GM12878 (cell line): Measurements from ENCODE around the gene TRABD2A. TPM values are rescaled to one million over a fixed set of nuclear protein-coding genes. Genes with fewer than 3 reads are reported as not detected.

Source experiments
- ATAC-seq: fragments of 200-7000 bp; cut with Tn5 transposase; 3 replicates; pipeline ENCODE4 v1.9.1; 2020; ENCODE audit warnings: mild to moderate bottlenecking, moderate library complexity
- BruUV-seq: library from RNA; stranded (reverse); fragments of 400-500 nt; replicated peaks from 2 replicates; lab custom pipeline; 2021; lab: Mats Ljungman, UMichigan
- CTCF ChIA-PET: fragments of 300-600 bp; sonication (Branson Sonifier 250); formaldehyde crosslinking; extraction: SDS; loops from one replicate; lab custom pipeline; 2021; ENCODE audit warnings: inconsistent platforms; lab: Yijun Ruan, JAX
- POLR2A ChIA-PET: fragments of 350-600 bp; formaldehyde crosslinking; extraction: SDS; loops from one replicate; lab custom pipeline; 2021; ENCODE audit warnings: inconsistent platforms; lab: Charles Lee
- RAD21 ChIA-PET: fragments of 300-600 bp; sonication (Branson Sonifier 250); formaldehyde crosslinking; loops from one replicate; lab custom pipeline; 2023; ENCODE audit warnings: antibody characterized with exemption; ENCODE audit not compliant: unreplicated experiment; lab: Charles Lee
- SMC1A ChIA-PET: fragments of 300-600 bp; sonication (Branson Sonifier 250); formaldehyde crosslinking; loops from one replicate; lab custom pipeline; 2023; ENCODE audit not compliant: unreplicated experiment, uncharacterized antibody; lab: Charles Lee
- DNase-seq: peaks from one replicate; pipeline ENCODE4 v3.0.0-alpha.2; 2011; ENCODE audit warnings: low read depth, low spot score
- FAIRE-seq: peaks from 3 replicates; lab custom pipeline; 2011; peaks lifted over from hg19 to GRCh38; lab: Jason Lieb, UNC
- H2AFZ ChIP-seq: 2 replicates; pipeline ENCODE4 v1.6.0; 2011; ENCODE audit warnings: low read depth, low read length, control low read depth; ENCODE audit not compliant: control insufficient read depth
- H3K27ac ChIP-seq: 2 replicates; pipeline ENCODE4 v1.5.1; 2011; ENCODE audit warnings: control low read depth; ENCODE audit not compliant: control insufficient read depth, insufficient read depth
- H3K27me3 ChIP-seq, 2 experiments: replicated peaks in 1 of 2; 2 replicates each; pipeline versions ENCODE4 v1.6.0 to v1.6.1; 2011; ENCODE audit warnings: low read length in 1 of 2; ENCODE audit not compliant: control insufficient read depth in 2 of 2, insufficient read depth in 2 of 2
- H3K36me3 ChIP-seq, 2 experiments: 2 replicates each; pipeline ENCODE4 v1.5.1; 2011; ENCODE audit warnings: low read length in 1 of 2; ENCODE audit not compliant: control insufficient read depth in 2 of 2, insufficient read depth in 2 of 2
- H3K4me1 ChIP-seq: 2 replicates; pipeline ENCODE4 v1.6.1; 2011; ENCODE audit warnings: mild to moderate bottlenecking, low read length, moderate library complexity, mixed read lengths; ENCODE audit not compliant: control insufficient read depth, insufficient read depth
- H3K4me2 ChIP-seq: 2 replicates; pipeline ENCODE4 v1.6.0; 2011; ENCODE audit warnings: control low read depth; ENCODE audit not compliant: control insufficient read depth, insufficient read depth
- H3K4me3 ChIP-seq: fragments of 200-600 bp; sonication (generic); 2 replicates; pipeline ENCODE4 v1.5.1; 2016
- H3K79me2 ChIP-seq: 2 replicates; pipeline ENCODE4 v1.6.0; 2011; ENCODE audit warnings: low read length; ENCODE audit not compliant: control insufficient read depth, insufficient read depth
- H3K9ac ChIP-seq: 2 replicates; pipeline ENCODE4 v1.8.0; 2011; ENCODE audit warnings: low read length, control low read depth, mixed read lengths; ENCODE audit not compliant: control insufficient read depth, insufficient read depth
- H3K9me3 ChIP-seq: replicated peaks from 3 replicates; pipeline ENCODE4 v1.5.1; 2011; ENCODE audit warnings: mild to moderate bottlenecking, low read length; ENCODE audit not compliant: control insufficient read depth, insufficient read depth
- H4K20me1 ChIP-seq: 2 replicates; pipeline ENCODE4 v1.6.0; 2011; ENCODE audit not compliant: control insufficient read depth, insufficient read depth
- BCL11A ChIP-seq: IDR thresholded peaks from 2 replicates; pipeline ENCODE4 v1.6.1; 2011; ENCODE audit warnings: low read depth, low read length
- BCLAF1 ChIP-seq: fragments of 450-650 bp; IDR thresholded peaks from 2 replicates; pipeline ENCODE4 v1.6.1; 2017; ENCODE audit warnings: antibody characterized with exemption, mild to moderate bottlenecking, moderate library complexity
- CBX5 ChIP-seq: sonication (generic); IDR thresholded peaks from 2 replicates; pipeline ENCODE4 v1.6.1; 2016; ENCODE audit warnings: low read depth, moderate library complexity, mild to moderate bottlenecking, inconsistent platforms
- ELK1 ChIP-seq: IDR thresholded peaks from 2 replicates; pipeline ENCODE4 v1.6.1; 2012; ENCODE audit warnings: low read depth, low read length, improper control_type of control experiment
- ETV6 ChIP-seq, 2 experiments: fragments of 450-650 bp in 1 of 2; IDR thresholded peaks in 1 of 2; conservative IDR thresholded peaks in 1 of 2; 2 replicates each; pipeline ENCODE4 v1.6.1; 2014; ENCODE audit warnings: antibody characterized with exemption in 1 of 2, borderline replicate concordance in 1 of 2, low read depth in 1 of 2, mild to moderate bottlenecking in 1 of 2, moderate library complexity in 1 of 2
- IKZF1 ChIP-seq: fragments of 450-650 bp; conservative IDR thresholded peaks from 2 replicates; pipeline ENCODE4 v1.6.1; 2017; ENCODE audit warnings: antibody characterized with exemption, mild to moderate bottlenecking
- MXI1 ChIP-seq: fragments of 150-350 bp; IDR thresholded peaks from 2 replicates; pipeline ENCODE4 v1.6.1; 2011; ENCODE audit warnings: low read depth, mild to moderate bottlenecking, inconsistent platforms, low read length, improper control_type of control experiment
- POLR2AphosphoS2 ChIP-seq: IDR thresholded peaks from 2 replicates; pipeline ENCODE4 v1.6.1; 2011; ENCODE audit warnings: low read depth, mild to moderate bottlenecking, low read length, improper control_type of control experiment, moderate library complexity
- POLR2AphosphoS5 ChIP-seq: IDR thresholded peaks from 2 replicates; pipeline ENCODE4 v1.6.1; 2011; ENCODE audit warnings: mild to moderate bottlenecking, low read length, inconsistent platforms
- RBBP5 ChIP-seq: fragments of 200-600 bp; sonication (generic); conservative IDR thresholded peaks from 2 replicates; pipeline ENCODE4 v1.6.1; 2016
- RCOR1 ChIP-seq: conservative IDR thresholded peaks from 2 replicates; pipeline ENCODE4 v1.6.1; 2012; ENCODE audit warnings: low read depth, low read length, improper control_type of control experiment
- SUPT20H ChIP-seq: IDR thresholded peaks from 2 replicates; pipeline ENCODE4 v1.6.1; 2011; ENCODE audit warnings: low read depth, mild to moderate bottlenecking, low read length, moderate library complexity, borderline replicate concordance; ENCODE audit not compliant: control insufficient read depth
- TCF12 ChIP-seq: IDR thresholded peaks from 2 replicates; pipeline ENCODE4 v1.6.1; 2011; ENCODE audit warnings: low read depth, mild to moderate bottlenecking, low read length
- ZBED1 ChIP-seq: IDR thresholded peaks from 2 replicates; pipeline ENCODE4 v1.6.1; 2016; ENCODE audit warnings: borderline replicate concordance
- WGBS: methylation state at CpG from one replicate; pipeline ENCODE4 v1.1.6; 2016; ENCODE audit warnings: low lambda C conversion rate; ENCODE audit not compliant: insufficient replicate concordance, insufficient coverage; ENCODE audit errors: missing lambda C conversion rate; 5-methylcytosine and 5-hydroxymethylcytosine counted together
- in situ Hi-C: fragments of 300-500 bp; cut with MboI; formaldehyde crosslinking; loops from 9 replicates; pipeline ENCODE4 v1.14.3; 2018; ENCODE audit warnings: mixed read lengths
- intact Hi-C: fragments of 100-400 bp; cut with micrococcal nuclease; formaldehyde crosslinking; loops from one replicate; pipeline ENCODE4 v1.14.2; 2022; ENCODE audit not compliant: unreplicated experiment
- polyA plus RNA-seq, 11 experiments: library from polyadenylated mRNA; depleted of rRNA in 4 of 11; unstranded in 6 of 11; stranded (reverse) in 5 of 11; fragments of >200 nt; fragmentation: Nextera tagmentation in 4 of 11; fragmentation: Illumina TruSeq in 1 of 11; extraction: Ambion mirVana in 4 of 11; extraction: Trizol in 1 of 11; gene quantifications; 1 replicate in 1 of 11; 2 replicates in 10 of 11; pipeline versions ENCODE4 v1.2.1 to v1.2.3, GENCODE V29; 2011 to 2016; ENCODE audit warnings: inconsistent platforms in 2 of 11, missing spikeins in 2 of 11, low read depth in 1 of 11
- total RNA-seq, 4 experiments: library from RNA; depleted of rRNA in 3 of 4; stranded (reverse); fragments of >200 nt in 3 of 4; fragmentation: Illumina TruSeq in 1 of 4; extraction: Trizol in 1 of 4; gene quantifications; 2 replicates each; pipeline versions ENCODE4 v1.2.1 to v1.2.3, GENCODE V29; 2013 to 2021
- TF ChIP-seq, protein P1 (sequence below): fragments of 450-650 bp; IDR thresholded peaks from 2 replicates; pipeline ENCODE4 v1.6.1; 2018; ENCODE audit warnings: borderline replicate concordance, mild to moderate bottlenecking; ENCODE audit not compliant: partially characterized antibody
- TF ChIP-seq, protein P2 (sequence below): IDR thresholded peaks from 2 replicates; pipeline ENCODE4 v1.6.1; 2012; ENCODE audit warnings: low read depth, low read length, improper control_type of control experiment
- TF ChIP-seq, protein P3 (sequence below): IDR thresholded peaks from 2 replicates; pipeline ENCODE4 v1.6.1; 2011; ENCODE audit warnings: borderline replicate concordance, low read depth, mild to moderate bottlenecking, moderate library complexity, mixed read lengths, low read length; ENCODE audit not compliant: insufficient read depth; ENCODE audit errors: extremely low read length

TRABD2A gene
- total and polyA plus RNA-seq, 10 of the 15 experiments (the other 5 are each of a cell fraction or from before 2014, with no cell fraction given): 1.4 to 7.6 (median 4.1) TPM

GRCh38 chr2:84858937-84859336 lies 21.9 kb downstream of the TRABD2A start:
- no peaks in the 10 kb centered on the region for H3K9me3 ChIP-seq
- H3K4me2 ChIP-seq: no peak overlapping the region
- 19% methylated on average over 3 of the region's 3 CpGs for WGBS
- CTCF ChIA-PET: interaction anchor here (0.9 to 6.5 kb wide), 9 partner anchors 8 to 370 kb away, joined by 3 to 41 read pairs (median 4); no protein-coding TSS in a partner anchor
- no peaks in the 10 kb centered on the region for H3K4me1 ChIP-seq
- intact Hi-C loops (no loop called here), in situ Hi-C loops (no loop called here)
- no peak overlapping the region for H3K9ac ChIP-seq
- FAIRE-seq (no peak), DNase-seq (no peak), ATAC-seq (no peak)
- no peak overlapping the region for H3K4me3 ChIP-seq
- H2AFZ ChIP-seq: no peak overlapping the region
- POLR2A ChIA-PET: no interaction called here
- H3K27ac ChIP-seq: no peak overlapping the region
- SMC1A ChIA-PET: interaction anchor here (1.0 to 2.3 kb wide), 4 partner anchors 56 to 127 kb away, joined by 3 to 15 read pairs (median 4); no protein-coding TSS in a partner anchor
- H3K27me3 ChIP-seq: no peaks in the 10 kb centered on the region
- H4K20me1 ChIP-seq: no peaks in the 10 kb centered on the region
- H3K79me2 ChIP-seq: no peaks in the 10 kb centered on the region
- no peaks in the 10 kb centered on the region for H3K36me3 ChIP-seq
- RAD21 ChIA-PET: interaction anchor here (0.9 to 2.6 kb wide), 2 partner anchors 13 to 67 kb away, joined by 3 to 13 read pairs; no protein-coding TSS in a partner anchor
- no TSS peak for BruUV-seq
- TF ChIP-seq BCLAF1 (no peak), ETV6 (conservative IDR thresholded peaks at IDR 0.05 in 1 of 2, IDR thresholded peaks at IDR 0.05 in 1 of 2; ENCODE audit: borderline replicate concordance in 1 of 2, low read depth in 1 of 2) (no peak), RBBP5 (no peak), MXI1 (no peak), POLR2AphosphoS5 (no peak), IKZF1 (no peak), TCF12 (no peak), SUPT20H (no peak), BCL11A (no peak), ZBED1 (no peak), POLR2AphosphoS2 (no peak), RCOR1 (no peak), ELK1 (no peak), CBX5 (no peak)
- TF ChIP-seq, protein P1, sequence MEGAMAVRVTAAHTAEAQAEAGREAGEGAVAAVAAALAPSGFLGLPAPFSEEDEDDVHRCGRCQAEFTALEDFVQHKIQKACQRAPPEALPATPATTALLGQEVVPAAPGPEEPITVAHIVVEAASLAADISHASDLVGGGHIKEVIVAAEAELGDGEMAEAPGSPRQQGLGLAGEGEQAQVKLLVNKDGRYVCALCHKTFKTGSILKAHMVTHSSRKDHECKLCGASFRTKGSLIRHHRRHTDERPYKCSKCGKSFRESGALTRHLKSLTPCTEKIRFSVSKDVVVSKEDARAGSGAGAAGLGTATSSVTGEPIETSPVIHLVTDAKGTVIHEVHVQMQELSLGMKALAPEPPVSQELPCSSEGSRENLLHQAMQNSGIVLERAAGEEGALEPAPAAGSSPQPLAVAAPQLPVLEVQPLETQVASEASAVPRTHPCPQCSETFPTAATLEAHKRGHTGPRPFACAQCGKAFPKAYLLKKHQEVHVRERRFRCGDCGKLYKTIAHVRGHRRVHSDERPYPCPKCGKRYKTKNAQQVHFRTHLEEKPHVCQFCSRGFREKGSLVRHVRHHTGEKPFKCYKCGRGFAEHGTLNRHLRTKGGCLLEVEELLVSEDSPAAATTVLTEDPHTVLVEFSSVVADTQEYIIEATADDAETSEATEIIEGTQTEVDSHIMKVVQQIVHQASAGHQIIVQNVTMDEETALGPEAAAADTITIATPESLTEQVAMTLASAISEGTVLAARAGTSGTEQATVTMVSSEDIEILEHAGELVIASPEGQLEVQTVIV: no peak
- TF ChIP-seq, protein P2, sequence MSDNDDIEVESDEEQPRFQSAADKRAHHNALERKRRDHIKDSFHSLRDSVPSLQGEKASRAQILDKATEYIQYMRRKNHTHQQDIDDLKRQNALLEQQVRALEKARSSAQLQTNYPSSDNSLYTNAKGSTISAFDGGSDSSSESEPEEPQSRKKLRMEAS: no peak
- TF ChIP-seq, protein P3, sequence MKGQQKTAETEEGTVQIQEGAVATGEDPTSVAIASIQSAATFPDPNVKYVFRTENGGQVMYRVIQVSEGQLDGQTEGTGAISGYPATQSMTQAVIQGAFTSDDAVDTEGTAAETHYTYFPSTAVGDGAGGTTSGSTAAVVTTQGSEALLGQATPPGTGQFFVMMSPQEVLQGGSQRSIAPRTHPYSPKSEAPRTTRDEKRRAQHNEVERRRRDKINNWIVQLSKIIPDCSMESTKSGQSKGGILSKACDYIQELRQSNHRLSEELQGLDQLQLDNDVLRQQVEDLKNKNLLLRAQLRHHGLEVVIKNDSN: no peak
